ENCODE results near the gene USP24. TPM values are rescaled to one million over a fixed set of nuclear protein-coding genes. Genes with fewer than 3 reads are reported as not detected.
A peak's percentile ranks its signal among the peaks of the same experiment; 100 is the strongest.

The USP24 gene
- polyA plus RNA-seq, 3 donors, result 46.2 to 46.4 (median 46.4) TPM

GRCh38 chr1:55168353-55168752, 46.8 kb downstream of the USP24 start:
- no peak for DNase-seq (ENCODE audit: low read depth in 3 of 3, low spot score in 2 of 3)

DNA sequence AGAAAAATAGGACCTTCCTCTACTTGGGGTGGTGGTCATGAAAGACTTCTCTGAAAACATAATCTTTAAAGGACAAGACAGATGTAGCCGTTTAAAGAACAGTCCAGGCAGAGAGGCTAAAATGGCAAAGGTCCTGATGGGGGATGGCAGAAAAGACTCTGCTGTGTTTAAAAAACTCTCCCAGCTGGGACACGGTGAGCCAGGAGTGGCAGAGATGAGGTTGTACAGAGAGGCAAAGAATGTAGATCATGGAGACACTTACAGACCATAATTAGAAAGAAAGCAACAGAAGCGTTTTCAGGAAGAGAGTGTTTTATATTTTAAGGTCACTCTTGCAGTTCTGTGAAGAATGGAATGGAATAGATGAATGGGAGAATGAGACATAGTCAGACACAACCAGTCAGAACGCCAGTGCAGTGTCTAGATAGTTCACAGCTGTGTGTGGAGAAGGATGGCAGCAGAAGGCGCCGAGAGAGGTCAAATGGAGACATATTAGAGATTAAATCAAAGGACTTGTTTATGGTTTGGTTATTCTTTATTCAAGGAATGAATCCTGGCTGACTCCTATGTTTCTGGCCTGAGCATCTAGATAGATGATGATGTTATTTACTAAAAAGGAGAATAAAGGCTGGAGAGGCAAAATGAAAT, 47.8 kb downstream of the USP24 start:
- DNase-seq (ENCODE audit: low read depth in 3 of 3, low spot score in 2 of 3), result no peak

DNA sequence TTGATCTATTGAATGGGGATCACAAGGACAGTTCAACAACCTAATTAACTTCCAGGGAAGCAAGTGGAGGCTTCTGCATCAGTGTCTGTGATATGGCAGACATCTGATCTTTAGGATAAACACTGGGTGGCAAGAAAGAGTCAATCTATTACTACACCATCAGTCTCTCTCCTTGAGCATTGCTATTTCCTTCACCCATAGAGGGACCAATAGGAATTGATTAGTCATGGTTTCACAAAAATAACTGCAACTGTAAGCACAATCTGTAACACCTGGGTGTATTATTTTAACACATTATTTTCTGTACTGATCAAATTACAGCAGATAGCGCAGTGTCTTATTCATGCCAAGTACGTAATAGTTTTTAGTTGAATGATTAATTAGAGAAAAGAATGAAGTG, 50.3 kb downstream of the USP24 start:
- DNase-seq (ENCODE audit: low read depth in 3 of 3, low spot score in 2 of 3), result no peak

DNA sequence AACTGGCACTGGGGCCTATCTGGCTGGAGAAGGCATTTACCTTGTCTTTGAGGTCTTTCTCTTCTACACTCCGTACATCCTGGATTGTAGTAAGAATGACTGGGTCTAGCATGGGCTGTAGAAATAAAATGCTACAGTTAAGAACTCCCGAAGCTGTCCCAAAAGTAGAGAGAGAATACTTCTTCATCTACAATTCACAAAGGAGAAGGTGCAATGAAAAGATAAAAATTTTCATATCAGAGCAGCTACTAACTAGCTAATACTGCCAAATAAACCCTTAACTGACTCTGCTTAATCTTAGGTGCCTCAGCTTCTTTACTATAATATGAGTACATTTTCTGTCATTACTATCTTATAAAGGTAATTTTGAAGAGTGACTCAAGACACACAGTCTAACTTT, 55.6 kb downstream of the USP24 start:
- DNase-seq (ENCODE audit: low read depth in 3 of 3, low spot score in 2 of 3), result no peak

DNA sequence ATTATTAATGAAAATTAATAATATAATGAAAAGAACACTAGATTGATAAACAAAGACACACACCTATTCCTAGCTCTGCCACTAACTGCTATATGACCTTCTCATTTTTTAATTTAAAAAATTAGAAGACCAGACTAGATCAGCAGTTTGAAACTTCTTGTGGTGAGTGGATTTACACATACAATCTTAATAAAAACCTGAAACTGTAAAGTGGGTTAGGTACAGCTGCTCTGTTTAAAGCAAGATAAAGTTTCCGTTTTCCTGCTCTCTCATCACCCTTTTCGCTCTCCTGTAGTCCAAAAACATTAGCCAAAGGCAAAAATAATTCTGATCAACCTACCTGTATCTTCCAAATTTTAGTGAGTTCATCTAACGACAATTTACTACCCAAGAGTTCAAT, 58.6 kb downstream of the USP24 start:
- no peak for DNase-seq (ENCODE audit: low read depth in 3 of 3, low spot score in 2 of 3)

- DNase-seq (ENCODE audit: low read depth in 3 of 3, low spot score in 2 of 3), result no peak
These were observed 59.1 kb downstream of the USP24 start for GRCh38 chr1:55156093-55156492.

DNA sequence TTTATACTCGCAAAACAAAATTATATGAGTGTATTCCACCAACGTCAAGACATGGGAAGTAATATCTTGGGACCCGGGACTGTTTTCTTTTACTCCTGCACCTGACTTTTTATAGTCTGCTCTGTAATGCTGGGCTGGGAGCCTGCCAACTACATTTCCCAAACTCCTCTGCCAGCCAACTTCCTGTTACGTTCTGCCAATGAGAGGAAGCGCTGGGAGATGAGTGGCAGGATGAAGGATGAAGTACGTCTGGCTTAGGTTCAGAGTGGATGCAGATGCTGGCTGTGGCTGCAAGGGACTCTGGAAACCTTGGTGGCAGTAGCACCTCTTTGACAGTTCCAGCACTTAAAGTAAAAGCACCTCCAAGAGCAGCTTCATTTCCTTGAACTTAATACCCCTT, 59.6 kb downstream of the USP24 start:
- DNase-seq (ENCODE audit: low read depth in 3 of 3, low spot score in 2 of 3), result no peak

- DNase-seq (ENCODE audit: low read depth in 3 of 3, low spot score in 2 of 3), result no peak
These were observed 60.5 kb downstream of the USP24 start for GRCh38 chr1:55154616-55155015.

GRCh38 chr1:55153031-55153430, 62.1 kb downstream of the USP24 start:
- DNase-seq (ENCODE audit: low read depth in 3 of 3, low spot score in 2 of 3), result no peak

- DNase-seq (ENCODE audit: low read depth in 3 of 3, low spot score in 2 of 3), result no peak
These were observed 64.1 kb downstream of the USP24 start for GRCh38 chr1:55150880-55151588.

DNA sequence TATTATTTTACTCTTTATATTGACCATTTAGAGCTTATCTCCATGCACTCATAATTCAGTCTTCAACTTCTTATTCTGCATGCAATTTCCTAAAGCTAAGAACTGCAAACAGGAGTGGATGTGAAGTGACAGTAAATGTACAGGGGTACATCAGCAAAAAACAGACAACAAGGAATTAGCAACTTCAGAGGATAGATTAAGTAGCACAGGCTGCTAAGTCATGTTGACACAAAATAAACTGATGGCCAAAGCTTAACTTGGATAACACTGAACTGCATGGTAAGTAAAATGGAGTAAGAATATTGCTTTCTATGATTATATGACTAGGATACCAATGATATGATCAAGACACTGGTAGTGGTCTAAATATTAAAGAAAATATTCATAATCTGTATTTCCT, 66.5 kb downstream of the USP24 start:
- no peak for DNase-seq (ENCODE audit: low read depth in 3 of 3, low spot score in 2 of 3)

- no peak for DNase-seq (ENCODE audit: low read depth in 3 of 3, low spot score in 2 of 3)
These were observed 67.6 kb downstream of the USP24 start for GRCh38 chr1:55147524-55147923.

DNA sequence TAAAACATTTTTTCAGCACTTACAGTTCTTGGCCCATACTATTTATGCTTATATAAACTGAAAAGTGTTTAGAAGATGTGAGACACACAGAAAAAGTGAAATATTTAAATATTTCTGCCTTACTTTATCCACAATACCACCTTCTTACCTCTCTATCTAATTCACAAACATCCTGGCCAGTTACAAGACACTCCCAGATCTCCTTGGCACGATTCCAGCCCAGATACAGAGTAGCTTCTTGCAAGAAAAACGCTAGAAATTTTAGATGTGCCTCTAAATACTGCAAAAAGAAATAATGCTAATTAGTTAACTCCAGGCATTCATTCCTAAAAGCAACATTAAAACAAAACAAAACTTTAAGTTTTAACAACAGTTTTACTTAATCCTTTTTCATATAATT, 68.4 kb downstream of the USP24 start:
- DNase-seq (ENCODE audit: low read depth in 3 of 3, low spot score in 2 of 3), result no peak

- no peak for DNase-seq (ENCODE audit: low read depth in 3 of 3, low spot score in 2 of 3)
These were observed 70.3 kb downstream of the USP24 start for GRCh38 chr1:55144886-55145285.

- no peak for DNase-seq (ENCODE audit: low read depth in 3 of 3, low spot score in 2 of 3)
These were observed 71.5 kb downstream of the USP24 start for GRCh38 chr1:55143684-55144083.

DNA sequence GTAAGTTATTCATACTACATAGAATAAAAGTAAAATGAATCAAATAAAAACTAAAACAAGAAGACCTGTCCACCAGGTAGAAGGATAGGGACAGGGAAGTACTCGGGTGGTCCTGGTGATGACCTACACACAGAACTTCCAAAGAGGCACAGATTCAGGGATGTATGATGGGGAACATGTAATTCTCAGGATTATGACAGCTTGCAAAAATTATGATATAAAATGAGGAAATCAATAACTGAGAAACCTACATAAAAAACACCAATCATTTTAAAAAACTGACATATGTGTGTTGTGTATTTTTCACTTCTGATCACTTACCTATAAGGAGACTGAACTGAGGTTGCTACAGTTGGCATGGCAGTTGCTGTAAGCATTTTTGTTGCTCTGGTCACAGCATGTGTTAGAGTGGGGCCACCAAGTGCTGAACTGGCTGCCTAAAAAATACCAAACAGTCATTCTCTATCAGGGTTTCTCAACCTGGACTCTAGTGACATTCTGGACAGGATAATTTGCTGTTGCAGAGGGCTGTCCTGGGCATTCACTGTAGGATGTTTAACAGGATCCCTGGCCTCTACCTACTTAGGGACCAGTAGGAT, 73.8 kb downstream of the USP24 start:
- no peak for DNase-seq (ENCODE audit: low read depth in 3 of 3, low spot score in 2 of 3)

DNA sequence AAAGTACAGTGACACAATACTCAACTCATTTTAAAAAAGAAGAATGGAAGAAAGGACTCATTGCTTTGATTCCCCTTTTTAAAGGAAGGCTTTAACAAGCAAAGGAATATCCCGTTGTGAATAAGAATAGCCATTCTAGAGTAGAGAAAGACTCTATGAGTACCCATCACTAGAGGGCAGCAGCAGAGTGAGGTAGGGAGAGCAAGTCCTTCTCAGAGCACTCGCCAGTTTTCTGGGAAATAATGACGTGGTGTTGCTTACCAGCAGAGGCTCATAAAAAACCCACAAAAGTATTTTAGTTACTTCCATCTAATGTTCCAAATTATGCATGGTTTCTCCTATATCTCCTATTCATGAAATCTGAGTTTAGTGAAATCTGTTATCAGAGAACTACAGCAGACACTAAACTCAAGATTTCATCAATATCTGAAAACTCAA, 74.6 kb downstream of the USP24 start:
- peak; percentile 52 to 71 (median 53) for DNase-seq (ENCODE audit: low read depth in 3 of 3, low spot score in 2 of 3)

DNA sequence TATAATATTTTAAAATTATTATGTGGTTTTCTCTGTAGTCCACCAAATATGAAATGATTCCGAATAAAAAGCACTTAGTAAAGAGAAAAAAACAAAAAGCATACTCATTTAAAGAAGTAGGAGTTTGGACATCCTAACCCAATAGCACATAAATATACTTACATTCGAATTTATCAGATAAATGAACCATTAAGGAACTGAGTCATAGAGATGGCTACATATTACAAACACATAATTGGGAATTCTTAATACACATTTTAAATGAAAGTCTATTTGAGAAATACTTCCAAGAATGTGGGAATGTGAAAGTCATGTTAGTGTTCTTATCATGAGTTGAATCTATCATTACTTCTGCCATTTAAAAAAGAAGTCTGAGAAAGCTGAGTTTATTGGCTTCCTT, 75.0 kb downstream of the USP24 start:
- DNase-seq (ENCODE audit: low read depth in 3 of 3, low spot score in 2 of 3), result no peak

DNA sequence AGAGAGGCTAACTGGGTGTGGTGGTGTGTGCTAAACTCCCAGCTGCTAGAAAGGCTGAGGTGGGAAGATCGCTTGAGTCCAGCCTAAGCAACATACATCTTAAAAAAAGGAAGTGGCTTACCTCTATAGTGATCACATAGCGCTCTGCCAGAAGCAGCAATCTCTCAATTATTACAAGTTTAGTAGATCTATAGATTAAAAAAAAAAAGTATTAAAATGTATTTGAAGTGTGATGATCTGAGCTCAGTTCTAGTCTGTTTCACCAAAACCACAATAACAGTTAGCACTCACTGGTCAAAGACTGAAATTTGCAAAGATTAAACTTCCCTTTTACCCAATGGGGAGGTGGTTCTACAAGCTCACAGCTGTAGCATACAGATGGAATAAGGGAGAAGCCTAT, 76.3 kb downstream of the USP24 start:
- no peak for DNase-seq (ENCODE audit: low read depth in 3 of 3, low spot score in 2 of 3)

- DNase-seq (ENCODE audit: low read depth in 3 of 3, low spot score in 2 of 3), result no peak
These were observed 80.9 kb downstream of the USP24 start for GRCh38 chr1:55134152-55134808.

GRCh38 chr1:55131801-55132200, 83.4 kb downstream of the USP24 start:
- no peak for DNase-seq (ENCODE audit: low read depth in 3 of 3, low spot score in 2 of 3)

DNA sequence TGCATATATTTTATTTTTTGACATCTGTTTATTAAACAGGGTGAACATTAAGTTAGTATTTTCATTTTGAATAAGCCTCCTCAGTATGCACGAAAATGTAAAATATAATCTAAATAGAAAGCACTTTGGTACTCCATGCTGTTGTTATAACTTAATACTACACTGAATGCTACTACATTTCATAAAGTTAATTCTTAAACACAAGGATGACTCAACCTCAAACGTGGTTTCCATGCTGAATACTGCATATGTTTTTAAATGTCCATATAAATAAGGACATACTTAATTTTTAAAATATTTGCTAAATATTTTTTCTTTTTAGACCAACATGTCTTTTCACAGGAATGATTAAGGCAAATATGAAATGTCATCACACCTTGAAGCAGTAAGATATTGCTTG, 83.9 kb downstream of the USP24 start:
- DNase-seq (ENCODE audit: low read depth in 3 of 3, low spot score in 2 of 3), result no peak

All from right renal cortex interstitium (tissue), 3 donors.